Lower leg skin (tissue), 3 donors: ENCODE measurements around the gene TSPYL2.

Source experiments
- POLR2A ChIP-seq, 2 donors: fragments of 450-650 bp; IDR thresholded peaks; one replicate each; pipeline ENCODE4 v1.6.1; 2016 to 2017; ENCODE audit warnings: antibody characterized with exemption in 2 of 2, mild to moderate bottlenecking in 1 of 2, moderate library complexity in 1 of 2
- TF ChIP-seq, protein P1 (sequence below), 3 donors: fragments of 450-650 bp; IDR thresholded peaks; one replicate each; pipeline ENCODE4 v1.5.1; 2016; ENCODE audit warnings: antibody characterized with exemption in 3 of 3, mild to moderate bottlenecking in 3 of 3, moderate library complexity in 2 of 3

- TF ChIP-seq POLR2A (IDR thresholded peaks at IDR 0.05) = no peak
- TF ChIP-seq, protein P1, sequence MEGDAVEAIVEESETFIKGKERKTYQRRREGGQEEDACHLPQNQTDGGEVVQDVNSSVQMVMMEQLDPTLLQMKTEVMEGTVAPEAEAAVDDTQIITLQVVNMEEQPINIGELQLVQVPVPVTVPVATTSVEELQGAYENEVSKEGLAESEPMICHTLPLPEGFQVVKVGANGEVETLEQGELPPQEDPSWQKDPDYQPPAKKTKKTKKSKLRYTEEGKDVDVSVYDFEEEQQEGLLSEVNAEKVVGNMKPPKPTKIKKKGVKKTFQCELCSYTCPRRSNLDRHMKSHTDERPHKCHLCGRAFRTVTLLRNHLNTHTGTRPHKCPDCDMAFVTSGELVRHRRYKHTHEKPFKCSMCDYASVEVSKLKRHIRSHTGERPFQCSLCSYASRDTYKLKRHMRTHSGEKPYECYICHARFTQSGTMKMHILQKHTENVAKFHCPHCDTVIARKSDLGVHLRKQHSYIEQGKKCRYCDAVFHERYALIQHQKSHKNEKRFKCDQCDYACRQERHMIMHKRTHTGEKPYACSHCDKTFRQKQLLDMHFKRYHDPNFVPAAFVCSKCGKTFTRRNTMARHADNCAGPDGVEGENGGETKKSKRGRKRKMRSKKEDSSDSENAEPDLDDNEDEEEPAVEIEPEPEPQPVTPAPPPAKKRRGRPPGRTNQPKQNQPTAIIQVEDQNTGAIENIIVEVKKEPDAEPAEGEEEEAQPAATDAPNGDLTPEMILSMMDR (IDR thresholded peaks at IDR 0.05) = no peak
Observed at GRCh38 chrX:53071064-53071463, 11.1 kb upstream of the TSPYL2 start.
